Small intestine (tissue), 7 donors: ENCODE data around the gene NUTM1. TPM values are rescaled to one million over a fixed set of nuclear protein-coding genes. Genes with fewer than 3 reads are reported as not detected.

Experiments
- DNase-seq, 2 donors: peaks; one replicate each; pipeline versions ENCODE4 v3.0.0 to v3.0.0-alpha.2; 2013
- FAIRE-seq: peaks from 2 replicates; lab custom pipeline; 2012; peaks lifted over from hg19 to GRCh38; lab: Jason Lieb, UNC
- H3K27ac ChIP-seq, 3 donors: one replicate each; pipeline ENCODE4 v1.5.1; 2013; ENCODE audit warnings: low read length in 2 of 3, mild to moderate bottlenecking in 2 of 3, control low read depth in 1 of 3, inconsistent platforms in 1 of 3, low read depth in 1 of 3, moderate library complexity in 1 of 3
- H3K27me3 ChIP-seq, 3 donors: one replicate each; pipeline ENCODE4 v1.6.1; 2013; ENCODE audit warnings: low read length in 3 of 3, inconsistent platforms in 1 of 3; ENCODE audit not compliant: control insufficient read depth in 3 of 3, insufficient read depth in 3 of 3
- H3K36me3 ChIP-seq, 3 donors: one replicate each; pipeline ENCODE4 v1.6.1; 2013; ENCODE audit warnings: low read length in 3 of 3, inconsistent platforms in 1 of 3, low read depth in 1 of 3, mild to moderate bottlenecking in 1 of 3, moderate library complexity in 1 of 3; ENCODE audit not compliant: control insufficient read depth in 3 of 3, insufficient read depth in 2 of 3
- H3K4me1 ChIP-seq, 3 donors: one replicate each; pipeline ENCODE4 v1.6.1; 2013; ENCODE audit warnings: low read length in 2 of 3, inconsistent platforms in 1 of 3, low read depth in 1 of 3, mild to moderate bottlenecking in 1 of 3, moderate library complexity in 1 of 3; ENCODE audit not compliant: control insufficient read depth in 3 of 3, insufficient read depth in 2 of 3
- H3K4me3 ChIP-seq, 3 donors: one replicate each; pipeline ENCODE4 v1.5.1; 2013; ENCODE audit warnings: low read length in 3 of 3, control low read depth in 1 of 3, inconsistent platforms in 1 of 3, low read depth in 1 of 3, mild to moderate bottlenecking in 1 of 3, moderate library complexity in 1 of 3
- H3K9me3 ChIP-seq, 2 donors: one replicate each; pipeline ENCODE4 v1.6.1; 2013; ENCODE audit warnings: low read depth in 1 of 2, low read length in 1 of 2; ENCODE audit not compliant: control insufficient read depth in 2 of 2, insufficient read depth in 1 of 2
- WGBS, 3 donors: extraction: QIAGEN DNeasy Blood & Tissue Kit; methylation state at CpG; one replicate each; pipeline ENCODE4 v1.1.7; 2013; 5-methylcytosine and 5-hydroxymethylcytosine counted together
- polyA plus RNA-seq, 4 donors: library from polyadenylated mRNA; stranded (reverse) in 3 of 4; unstranded in 1 of 4; fragments of 200-250 nt in 3 of 4; fragments of 120-200 nt in 1 of 4; gene quantifications; one replicate each; pipeline versions ENCODE4 v1.2.1 to v1.2.3, GENCODE V29; 2013
- donor health status: healthy with polysubstance abuse.
- donor health status: control.
- donor health status: control.
- donor health status: Bipolar disorder and iron deficiency.
- donor health status: healthy.

The NUTM1 gene
- polyA plus RNA-seq, 4 donors, result 0.01 to 0.18 TPM; not detected in 2

DNA sequence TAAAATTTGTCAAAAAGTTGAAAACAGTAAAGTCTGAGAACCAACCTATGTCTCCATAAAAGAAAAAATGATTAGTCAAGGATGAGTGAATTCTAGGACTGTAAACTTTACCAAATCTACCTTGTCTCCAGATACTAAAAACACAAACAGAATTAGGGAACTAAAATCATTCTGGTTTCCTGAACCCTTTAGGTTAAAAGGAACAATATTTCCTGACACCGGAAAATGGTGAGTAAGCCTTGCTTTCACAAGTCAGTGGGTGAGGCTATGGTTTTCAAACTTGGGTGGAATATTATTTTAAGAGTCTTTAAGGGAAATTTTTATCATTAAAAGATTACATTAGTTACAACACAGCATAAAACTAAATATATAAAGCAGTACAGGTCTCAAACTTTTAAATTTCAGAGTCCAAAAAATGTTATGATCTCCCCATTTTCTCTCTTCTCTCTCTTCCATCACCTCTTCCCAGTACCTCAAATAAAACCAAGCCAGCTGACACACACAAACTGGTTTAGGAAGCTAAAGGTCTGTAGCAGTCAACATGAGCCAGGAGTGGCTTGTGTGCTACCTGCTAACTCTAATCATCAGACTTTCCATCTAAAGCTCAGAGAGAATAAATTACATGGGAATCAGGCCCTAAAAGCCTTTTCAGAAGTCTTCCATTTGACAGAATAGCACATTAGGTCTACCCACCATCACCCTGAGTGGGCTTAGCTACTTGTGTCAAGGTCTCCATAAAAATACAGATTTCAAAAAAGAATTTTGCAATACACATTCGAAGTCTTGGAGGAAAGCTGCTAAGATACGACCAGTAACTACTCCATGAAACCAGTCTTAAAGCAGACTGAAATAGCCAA lies 7.7 kb upstream of the NUTM1 start:
- Histone ChIP-seq H3K27ac (peak overlapping the region in 2 of 3 donors; percentile 16 to 88), H3K9me3 (no peaks in the 10 kb centered on the region), H3K36me3 (peaks cover 0 to 3% (median 0%) of the 10 kb centered on the region in 3 donors), H3K4me3 (peak overlapping the region in 1 of 3 donors; percentile 16), H3K4me1 (peaks cover 0 to 3% (median 0%) of the 10 kb centered on the region in 3 donors), H3K27me3 (no peaks in the 10 kb centered on the region)
- no peak for DNase-seq
- no peak for FAIRE-seq
- 72 to 82% (median 72%) methylated on average over 3 of the region's 3 CpGs for WGBS, 3 donors

DNA sequence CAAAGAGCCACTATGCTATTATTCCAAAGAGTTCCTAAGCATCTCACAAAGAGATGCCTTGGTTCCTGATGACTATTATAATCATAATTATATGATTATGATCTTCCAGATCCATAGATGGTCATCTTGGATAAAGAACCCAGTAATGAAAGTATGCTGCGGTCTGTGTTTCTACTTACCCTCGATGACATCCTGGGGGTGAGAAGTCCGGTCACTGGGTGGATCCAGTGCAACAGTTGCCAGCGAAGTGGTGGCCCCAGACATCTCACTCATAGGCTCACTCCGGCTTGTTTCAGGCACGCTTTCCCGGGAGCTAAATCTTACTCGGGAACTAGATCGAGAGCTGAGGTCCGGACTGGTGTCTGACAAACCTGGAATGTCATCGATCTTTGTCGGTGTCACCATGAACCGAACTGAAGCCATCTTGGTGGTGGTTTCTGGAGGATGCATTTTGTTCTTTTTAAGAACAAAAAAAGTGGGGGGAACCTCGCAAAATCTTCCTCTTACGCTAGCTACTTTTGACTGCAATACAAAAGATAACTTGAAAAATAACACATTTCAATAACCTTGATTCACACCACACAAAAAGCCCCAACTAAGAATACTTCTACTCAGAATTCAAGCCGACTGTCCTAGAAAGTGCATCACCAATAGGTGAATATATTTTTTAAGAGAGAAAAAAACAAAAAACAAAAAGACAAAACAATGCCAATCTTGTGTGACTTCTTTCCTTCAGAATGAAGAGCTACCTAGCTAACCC lies 6.7 kb upstream of the NUTM1 start:
- FAIRE-seq, result no peak
- Histone ChIP-seq H3K27me3 (no peaks in the 10 kb centered on the region), H3K36me3 (peaks cover 0 to 6% (median 0%) of the 10 kb centered on the region in 3 donors), H3K9me3 (no peaks in the 10 kb centered on the region), H3K4me1 (peaks cover 0 to 3% (median 0%) of the 10 kb centered on the region in 3 donors), H3K27ac (peak overlapping the region in 2 of 3 donors; percentile 79 to 92), H3K4me3 (peak overlapping the region; percentile 80 to 88 (median 81))
- WGBS, 3 donors, result 69 to 76% (median 76%) methylated on average over 16 of the region's 16 CpGs
- no peak for DNase-seq

DNA sequence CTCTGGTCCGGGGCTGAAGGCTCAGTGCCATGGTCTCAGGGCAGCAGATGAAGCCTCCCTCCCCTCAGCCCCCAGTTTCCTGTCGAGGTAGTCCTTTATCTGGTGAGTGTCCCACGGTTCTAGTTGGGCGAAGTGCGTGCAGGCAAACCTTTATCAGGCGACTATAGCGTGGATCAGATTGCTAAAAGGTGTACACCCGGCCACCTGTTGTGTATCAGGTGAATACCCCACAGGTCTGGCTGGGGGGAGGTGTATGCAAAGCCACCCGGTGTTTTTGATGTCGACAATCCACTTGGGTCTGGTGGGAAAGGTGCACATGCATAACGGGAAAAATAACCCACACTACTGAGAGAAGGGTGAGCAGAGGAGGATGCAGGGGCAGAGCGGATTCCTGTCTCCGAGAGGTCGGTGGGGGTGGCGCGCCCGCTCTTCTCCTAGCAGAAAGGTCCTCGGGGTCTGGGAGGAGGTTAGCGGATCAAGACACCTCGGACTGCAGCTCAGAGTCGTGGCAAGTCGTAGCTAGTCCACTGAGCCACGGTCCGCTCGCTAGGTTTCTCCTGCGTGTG lies 6.0 kb upstream of the NUTM1 start:
- DNase-seq (peak; percentile 24 to 25), FAIRE-seq (no peak)
- WGBS, 3 donors, result 1 to 2% (median 1%) methylated on average over 26 of the region's 26 CpGs
- no peaks in the 10 kb centered on the region for H3K27me3 ChIP-seq
- peaks cover 0 to 11% (median 0%) of the 10 kb centered on the region in 3 donors for H3K36me3 ChIP-seq
- H3K4me1 ChIP-seq, result peaks cover 0 to 9% (median 4%) of the 10 kb centered on the region in 3 donors
- H3K27ac ChIP-seq, result peak overlapping the region; percentile 52 to 92 (median 79)
- peak overlapping the region; percentile 80 to 88 (median 81) for H3K4me3 ChIP-seq
- no peaks in the 10 kb centered on the region for H3K9me3 ChIP-seq

DNA sequence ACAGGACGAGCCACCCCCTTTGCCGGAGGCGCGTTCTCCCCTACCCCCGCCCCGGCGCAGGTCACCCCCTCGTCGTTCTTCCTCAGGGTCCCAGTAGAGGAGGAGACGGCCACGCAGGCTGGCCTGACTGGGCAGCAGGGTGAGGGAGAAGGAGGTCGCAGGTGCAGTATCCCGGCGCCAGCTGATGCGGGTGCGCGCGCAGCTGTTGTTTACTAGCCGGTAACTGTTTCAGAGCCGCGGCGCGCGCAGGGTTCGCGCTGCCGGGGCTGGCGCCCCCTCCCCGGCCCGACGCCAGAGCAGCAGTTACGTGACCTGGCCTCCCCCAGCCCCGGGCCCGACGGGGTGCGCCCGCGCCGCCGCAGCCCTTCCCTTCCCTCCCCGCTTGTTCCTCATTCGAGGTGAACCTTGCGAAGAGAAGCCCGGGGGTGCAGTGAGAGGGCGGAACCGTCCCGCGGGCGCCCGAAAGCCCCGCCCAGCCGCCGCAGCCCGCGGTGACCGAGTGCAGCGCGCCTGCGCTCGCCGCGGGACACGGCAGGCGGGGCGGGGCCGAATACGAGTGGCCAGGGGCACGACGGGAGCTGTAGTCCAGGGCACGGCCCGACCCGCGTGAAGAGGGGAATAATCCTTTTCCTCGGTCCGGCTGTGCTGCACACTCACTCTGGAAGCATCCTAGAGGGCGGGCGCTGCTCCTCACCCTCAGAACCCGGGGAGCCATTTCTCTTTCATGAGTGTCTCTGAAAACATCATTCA lies 5.4 kb upstream of the NUTM1 start, which contains the start of gene SLC12A6:
TSS of gene SLC12A6 (minus strand) at position 225 of the 750 bp plus-strand sequence. CDS start 1,101 bp downstream, outside the sequence.
- WGBS, 3 donors, result 1% methylated on average over 44 to 78 of the region's 78 CpGs
- FAIRE-seq, result no peak

DNA sequence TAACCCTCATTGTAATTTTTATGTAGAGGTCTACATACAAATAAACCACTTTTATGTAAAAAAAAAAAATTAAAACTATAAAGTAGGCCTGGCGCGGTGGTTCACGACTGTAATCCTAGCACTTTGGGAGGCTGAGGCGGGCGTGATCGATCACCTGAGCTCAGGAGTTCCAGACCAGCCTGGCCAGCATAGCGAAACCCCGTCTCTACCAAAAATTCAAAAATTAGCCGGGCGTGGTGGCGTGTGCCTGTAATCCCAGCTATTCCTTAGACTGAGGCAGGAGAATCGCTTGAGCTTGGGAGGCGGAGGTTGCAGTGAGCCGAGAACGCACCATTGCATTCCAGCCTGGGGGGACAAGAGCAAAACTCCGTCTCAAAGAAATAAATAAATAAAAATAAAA lies 4.8 kb upstream of the NUTM1 start:
- FAIRE-seq, result no peak
- WGBS, 3 donors, result 78 to 83% (median 82%) methylated on average over 16 of the region's 16 CpGs
- peaks cover 0 to 9% (median 5%) of the 10 kb centered on the region in 3 donors for H3K4me1 ChIP-seq
- DNase-seq, result no peak
- H3K27me3 ChIP-seq, result no peaks in the 10 kb centered on the region
- peak overlapping the region in 2 of 3 donors; percentile 33 to 36 for H3K27ac ChIP-seq
- peaks cover 0 to 11% (median 0%) of the 10 kb centered on the region in 3 donors for H3K36me3 ChIP-seq
- no peaks in the 10 kb centered on the region for H3K9me3 ChIP-seq
- H3K4me3 ChIP-seq, result peak overlapping the region in 2 of 3 donors; percentile 17 to 88

More for the DNA sequence above, 5.4 kb upstream of the NUTM1 start, which contains the start of gene SLC12A6:
- peak within 1 kb of the TSS; percentile 80 to 88 (median 81) for H3K4me3 ChIP-seq
- peak; percentile 90 to 96 for DNase-seq
- peaks cover 0 to 9% (median 5%) of the 10 kb centered on the region in 3 donors for H3K4me1 ChIP-seq
- no peaks in the 10 kb centered on the region for H3K9me3 ChIP-seq
- peak within 1 kb of the TSS; percentile 52 to 92 (median 79) for H3K27ac ChIP-seq
- H3K27me3 ChIP-seq, result no peaks in the 10 kb centered on the region
- peaks cover 0 to 11% (median 0%) of the 10 kb centered on the region in 3 donors for H3K36me3 ChIP-seq

DNA sequence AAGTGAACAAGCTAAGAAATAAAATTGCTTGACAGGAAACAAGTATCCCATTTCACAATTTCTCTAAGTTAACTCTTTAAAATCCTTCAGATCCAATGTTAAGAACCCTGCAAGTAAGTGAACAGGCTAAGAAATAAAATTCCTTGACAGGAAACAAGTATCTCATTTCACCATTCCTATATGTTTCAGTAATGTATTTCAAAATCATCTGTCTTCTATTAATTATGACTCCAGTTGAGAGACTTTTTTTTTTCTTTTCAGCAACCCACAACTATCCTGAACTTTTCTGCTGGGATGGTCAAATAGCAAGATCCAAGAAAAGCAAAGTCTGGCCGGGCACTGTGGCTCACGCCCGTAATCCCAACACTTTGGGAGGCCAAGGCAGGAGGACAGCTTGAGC lies 3.2 kb upstream of the NUTM1 start:
- H3K27me3 ChIP-seq, result no peaks in the 10 kb centered on the region
- H3K27ac ChIP-seq, result no peak overlapping the region
- FAIRE-seq (no peak), DNase-seq (no peak)
- WGBS, 3 donors, result 92 to 96% (median 94%) methylated on average over 3 of the region's 3 CpGs
- H3K36me3 ChIP-seq, result peaks cover 0 to 11% (median 0%) of the 10 kb centered on the region in 3 donors
- no peaks in the 10 kb centered on the region for H3K9me3 ChIP-seq
- H3K4me1 ChIP-seq, result peaks cover 0 to 9% (median 5%) of the 10 kb centered on the region in 3 donors
- H3K4me3 ChIP-seq, result no peak overlapping the region

GRCh38 chr15:34341381-34342212 lies 1.5 kb upstream of the NUTM1 start:
- H3K9me3 ChIP-seq, result no peaks in the 10 kb centered on the region
- DNase-seq, result no peak
- H3K27me3 ChIP-seq, result no peaks in the 10 kb centered on the region
- peak overlapping the region in 2 of 3 donors; percentile 55 to 99 for H3K4me3 ChIP-seq
- WGBS, 3 donors, result 91 to 94% (median 93%) methylated on average over 15 of the region's 15 CpGs
- H3K4me1 ChIP-seq, result peaks cover 0 to 9% (median 5%) of the 10 kb centered on the region in 3 donors
- no peak for FAIRE-seq
- no peak overlapping the region for H3K27ac ChIP-seq
- H3K36me3 ChIP-seq, result peaks cover 0 to 11% (median 0%) of the 10 kb centered on the region in 3 donors
